IMR-90 (cell line): ENCODE measurements around the gene SMC1A.

Experiments
- MAZ ChIP-seq: IDR thresholded peaks from 2 replicates; pipeline ENCODE4 v1.6.1; 2012; ENCODE audit warnings: low read depth, mild to moderate bottlenecking, low read length, improper control_type of control experiment, moderate library complexity, borderline replicate concordance
- MXI1 ChIP-seq: IDR thresholded peaks from 2 replicates; pipeline ENCODE4 v1.6.1; 2012; ENCODE audit warnings: low read depth, mild to moderate bottlenecking, low read length, moderate library complexity, borderline replicate concordance
- NFE2L2 ChIP-seq: fragments of 150-350 bp; IDR thresholded peaks from 2 replicates; pipeline ENCODE4 v1.6.1; 2016; ENCODE audit warnings: low read depth, mild to moderate bottlenecking, low read length
- POLR2A ChIP-seq: IDR thresholded peaks from 2 replicates; pipeline ENCODE4 v1.6.1; 2012; ENCODE audit warnings: mild to moderate bottlenecking, low read depth, low read length
- RAD21 ChIP-seq: IDR thresholded peaks from 2 replicates; pipeline ENCODE4 v1.6.1; 2012; ENCODE audit warnings: low read length, improper control_type of control experiment
- TF ChIP-seq, protein P1 (sequence below): conservative IDR thresholded peaks from 2 replicates; pipeline ENCODE4 v1.5.1; 2012; ENCODE audit warnings: mild to moderate bottlenecking, low read depth, low read length, improper control_type of control experiment

DNA sequence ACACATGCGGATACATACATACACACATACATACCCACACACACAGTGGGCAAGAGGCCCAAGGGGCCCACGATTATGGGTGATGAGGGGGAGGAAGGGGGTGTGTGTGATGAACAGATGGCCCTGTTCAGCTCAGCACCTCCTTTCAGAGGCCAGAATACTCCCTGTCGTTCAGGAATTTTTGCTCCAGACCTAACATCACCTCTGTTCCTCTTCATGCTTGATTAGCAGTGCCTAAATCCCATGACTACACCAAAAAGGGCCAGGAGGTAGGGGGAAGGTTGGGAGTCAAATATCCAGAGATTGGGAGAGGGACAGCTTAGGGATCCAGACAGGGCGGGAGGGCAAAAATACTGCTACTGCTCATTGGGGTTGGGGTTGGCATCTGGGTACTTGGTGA lies 42.7 kb downstream of the SMC1A start:
- TF ChIP-seq, protein P1, sequence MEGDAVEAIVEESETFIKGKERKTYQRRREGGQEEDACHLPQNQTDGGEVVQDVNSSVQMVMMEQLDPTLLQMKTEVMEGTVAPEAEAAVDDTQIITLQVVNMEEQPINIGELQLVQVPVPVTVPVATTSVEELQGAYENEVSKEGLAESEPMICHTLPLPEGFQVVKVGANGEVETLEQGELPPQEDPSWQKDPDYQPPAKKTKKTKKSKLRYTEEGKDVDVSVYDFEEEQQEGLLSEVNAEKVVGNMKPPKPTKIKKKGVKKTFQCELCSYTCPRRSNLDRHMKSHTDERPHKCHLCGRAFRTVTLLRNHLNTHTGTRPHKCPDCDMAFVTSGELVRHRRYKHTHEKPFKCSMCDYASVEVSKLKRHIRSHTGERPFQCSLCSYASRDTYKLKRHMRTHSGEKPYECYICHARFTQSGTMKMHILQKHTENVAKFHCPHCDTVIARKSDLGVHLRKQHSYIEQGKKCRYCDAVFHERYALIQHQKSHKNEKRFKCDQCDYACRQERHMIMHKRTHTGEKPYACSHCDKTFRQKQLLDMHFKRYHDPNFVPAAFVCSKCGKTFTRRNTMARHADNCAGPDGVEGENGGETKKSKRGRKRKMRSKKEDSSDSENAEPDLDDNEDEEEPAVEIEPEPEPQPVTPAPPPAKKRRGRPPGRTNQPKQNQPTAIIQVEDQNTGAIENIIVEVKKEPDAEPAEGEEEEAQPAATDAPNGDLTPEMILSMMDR = no peak
- no peak for TF ChIP-seq RAD21
- no peak for TF ChIP-seq NFE2L2
- TF ChIP-seq MXI1 = no peak
- no peak for TF ChIP-seq POLR2A
- no peak for TF ChIP-seq MAZ
